SH-SY5Y (cell line): Measurements from ENCODE around the gene DDX39B.

ENCODE experiments used
- GATA2 ChIP-seq: IDR thresholded peaks from 2 replicates; pipeline ENCODE4 v1.6.1; 2011; ENCODE audit warnings: mild to moderate bottlenecking, low read depth, low read length
- GATA3 ChIP-seq: IDR thresholded peaks from 2 replicates; pipeline ENCODE4 v1.6.1; 2011; ENCODE audit warnings: low read depth, mild to moderate bottlenecking, low read length, moderate library complexity

GRCh38 chr6:31540640-31541039 lies 1.2 kb downstream of the DDX39B start:
- no peak for TF ChIP-seq GATA2
- TF ChIP-seq GATA3 = no peak
